Urothelium cell line (cell line): ENCODE results near the gene GPD2.

ENCODE experiments used
- DNase-seq: peaks from one replicate; pipeline ENCODE4 v3.0.0; 2011; ENCODE audit warnings: low spot score, mixed read lengths
- FAIRE-seq: peaks from 2 replicates; lab custom pipeline; 2011; peaks lifted over from hg19 to GRCh38; lab: Jason Lieb, UNC

GPD2 gene

DNA sequence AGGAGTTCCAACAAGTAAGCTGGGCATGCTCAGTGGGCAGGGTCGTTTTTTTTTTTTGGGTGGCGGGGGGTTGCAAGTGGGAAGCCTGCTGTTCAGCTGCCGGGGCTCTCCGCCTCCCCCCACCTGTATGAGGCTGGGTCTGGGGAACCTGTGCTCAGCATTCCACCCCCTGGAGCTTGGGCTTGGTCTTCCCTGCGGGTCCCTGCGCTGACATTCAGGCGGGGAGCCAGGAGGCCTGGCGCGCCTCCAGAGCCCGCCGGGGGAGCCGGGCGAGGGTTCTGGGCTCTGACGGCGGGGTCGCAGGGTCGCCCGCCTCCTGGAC, 822 bp upstream of the GPD2 start:
- no peak for DNase-seq
- FAIRE-seq = no peak

DNA sequence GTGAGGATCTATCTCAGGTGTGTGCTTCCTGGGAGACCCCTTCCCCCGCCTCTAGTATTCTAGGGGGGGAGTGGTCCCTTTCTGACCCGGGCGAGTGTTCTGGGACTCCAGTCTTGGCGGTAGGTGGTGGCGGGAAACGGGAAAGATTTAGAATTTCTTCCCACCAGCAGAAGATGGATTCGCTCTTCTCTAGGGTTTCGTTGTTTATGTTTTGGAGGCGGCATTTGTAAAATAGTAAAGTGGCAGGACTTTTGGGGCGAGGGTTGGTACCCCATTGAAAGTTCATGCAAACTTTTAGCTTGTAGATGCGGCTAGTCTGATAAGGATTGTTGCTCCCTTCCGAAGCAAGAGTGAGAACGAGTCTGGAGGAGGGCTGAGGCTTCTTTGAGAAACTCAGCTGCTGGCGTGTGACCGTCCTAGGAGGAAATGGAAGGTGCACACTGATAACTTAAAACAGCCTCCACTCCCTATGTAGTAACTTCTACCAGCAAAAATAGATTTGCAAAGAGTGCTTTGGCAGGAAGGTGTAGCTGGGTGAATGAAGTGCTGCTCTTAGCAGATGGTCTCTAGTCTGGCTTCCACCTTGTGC, 412 bp downstream of the GPD2 start:
- DNase-seq (peak; percentile 8), FAIRE-seq (no peak)

DNA sequence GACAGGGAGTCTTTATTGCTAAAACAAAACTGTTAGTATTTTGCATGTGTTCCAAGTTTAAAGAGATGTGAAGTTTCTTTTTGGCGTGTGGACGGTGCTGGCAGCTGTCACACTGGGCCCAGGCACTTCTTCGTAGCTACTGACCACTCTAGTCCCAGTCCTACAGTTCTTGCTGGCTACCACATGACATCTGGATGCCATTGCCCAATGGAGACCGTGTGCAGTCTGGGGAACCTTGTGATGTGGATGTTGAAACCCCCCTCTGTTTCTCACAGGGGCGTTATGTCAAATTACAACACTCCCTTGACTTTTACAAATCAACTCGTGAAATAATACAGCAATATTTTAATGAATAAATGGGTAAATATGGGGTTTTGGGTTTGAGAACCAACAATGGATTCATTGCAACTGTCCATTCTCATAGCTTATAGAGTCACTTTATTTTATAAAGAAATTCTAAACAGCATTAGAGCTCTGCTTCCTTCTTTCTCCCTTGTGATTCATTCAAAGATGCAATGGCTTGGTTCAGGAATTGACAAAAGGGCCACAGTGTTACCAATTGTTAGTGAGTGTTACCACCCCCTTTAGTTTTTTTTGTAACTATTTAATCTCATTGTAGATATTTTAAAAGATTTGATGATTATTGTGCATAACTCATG, 1.2 kb downstream of the GPD2 start:
- FAIRE-seq = no peak
- DNase-seq = no peak

DNA sequence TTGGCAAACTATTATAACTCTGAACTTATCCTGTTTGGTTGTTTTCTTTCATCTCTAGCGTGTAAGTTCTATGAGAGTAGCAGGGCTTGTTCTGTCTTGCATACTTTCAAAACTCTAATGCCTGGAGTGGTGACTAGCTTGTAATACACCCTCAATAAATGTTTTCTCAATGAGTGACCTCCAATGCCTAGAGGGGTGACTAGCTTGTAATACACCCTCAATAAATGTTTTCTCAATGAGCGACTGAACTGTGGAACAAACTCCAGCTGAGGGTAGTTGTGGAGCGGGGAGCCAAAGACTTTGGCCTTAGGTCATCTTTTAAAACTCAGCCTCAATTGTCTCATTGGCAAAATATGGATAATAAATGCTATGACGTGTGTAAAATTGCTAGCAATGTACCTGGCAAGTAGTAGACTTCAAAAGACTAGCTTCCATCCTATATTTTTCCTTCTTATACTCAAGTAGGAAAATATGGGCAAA, 1.8 kb downstream of the GPD2 start:
- no peak for DNase-seq
- FAIRE-seq = no peak

DNA sequence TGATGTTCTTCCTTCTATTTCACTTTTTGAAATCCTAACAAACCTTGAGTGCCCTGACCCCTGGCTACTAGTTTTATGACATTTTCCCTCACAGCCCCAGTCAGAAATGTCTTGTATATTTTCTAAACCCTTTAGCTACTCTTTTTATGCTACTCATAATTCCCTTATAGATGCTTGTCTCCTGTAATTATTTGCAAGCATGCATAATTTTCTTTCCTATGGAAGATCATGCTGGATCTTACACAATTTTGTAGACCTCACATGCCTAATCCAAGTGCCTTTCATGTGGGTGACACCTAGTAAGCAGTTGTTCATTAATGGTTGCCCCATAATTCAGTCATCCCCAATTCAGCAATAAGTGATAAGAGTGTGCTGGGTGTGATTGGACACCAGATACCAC, 6.9 kb downstream of the GPD2 start:
- no peak for DNase-seq
- no peak for FAIRE-seq

DNA sequence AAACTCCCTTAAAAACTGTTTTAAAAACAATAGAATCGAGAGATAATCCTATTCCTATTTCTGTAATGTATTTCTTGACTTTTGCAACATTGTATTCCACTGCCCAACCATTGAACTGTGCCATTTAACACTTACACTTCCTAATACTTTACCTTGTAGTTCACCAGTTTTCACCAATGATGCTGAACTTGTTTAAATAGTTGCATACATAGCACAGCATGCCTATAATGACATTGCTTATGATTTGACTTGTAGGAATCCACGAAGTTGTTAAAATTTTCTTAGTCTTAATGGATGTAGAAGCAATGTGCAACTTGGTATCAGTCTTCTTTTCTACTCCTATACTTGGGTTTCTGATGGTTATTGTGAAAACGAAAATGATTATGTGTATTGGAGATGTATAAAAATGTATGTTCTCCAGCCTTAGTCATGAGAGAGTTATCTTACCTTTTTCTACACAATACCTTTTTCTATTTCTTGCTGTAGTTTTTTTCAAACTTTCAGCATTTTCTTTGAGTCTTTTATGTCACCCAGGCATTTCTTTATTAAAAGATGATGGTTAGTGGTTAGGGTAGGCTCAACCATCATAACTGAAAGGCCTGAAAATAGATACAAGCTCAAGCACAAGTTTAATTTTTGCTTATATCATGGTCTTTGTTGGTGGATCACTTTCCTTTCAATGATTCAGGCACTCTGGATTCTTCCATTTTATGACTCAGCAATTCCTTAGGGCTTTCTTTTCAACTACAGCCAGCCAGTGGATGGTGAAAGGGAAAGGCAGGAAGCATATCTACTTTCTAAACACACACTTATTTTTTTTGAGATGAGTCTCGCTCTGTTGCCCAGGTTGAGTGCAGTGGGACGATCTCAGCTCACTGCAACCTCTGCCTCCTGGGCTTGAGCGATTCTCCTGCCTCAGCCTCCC, 9.4 kb downstream of the GPD2 start:
- DNase-seq = peak; percentile 25
- FAIRE-seq = no peak

DNA sequence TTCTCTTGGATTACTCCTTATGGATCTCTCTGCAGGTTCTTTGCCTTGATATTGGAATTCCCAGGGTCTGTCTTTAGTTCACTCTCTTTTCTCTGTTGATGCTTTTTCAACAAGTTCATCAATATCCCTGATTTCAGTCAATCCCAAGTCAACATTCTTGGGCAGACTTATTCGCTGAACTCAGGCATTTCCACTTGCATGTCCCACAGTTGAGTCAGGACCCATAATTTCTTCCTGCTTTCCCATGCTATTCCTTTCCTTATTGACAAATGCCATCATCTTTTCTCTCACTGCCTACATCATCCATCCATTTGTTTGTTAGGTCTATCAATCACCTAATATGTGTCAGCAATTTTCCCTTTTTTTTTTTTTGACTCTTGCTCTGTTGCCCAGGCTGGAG, 11.6 kb downstream of the GPD2 start:
- no peak for FAIRE-seq
- DNase-seq = no peak

DNA sequence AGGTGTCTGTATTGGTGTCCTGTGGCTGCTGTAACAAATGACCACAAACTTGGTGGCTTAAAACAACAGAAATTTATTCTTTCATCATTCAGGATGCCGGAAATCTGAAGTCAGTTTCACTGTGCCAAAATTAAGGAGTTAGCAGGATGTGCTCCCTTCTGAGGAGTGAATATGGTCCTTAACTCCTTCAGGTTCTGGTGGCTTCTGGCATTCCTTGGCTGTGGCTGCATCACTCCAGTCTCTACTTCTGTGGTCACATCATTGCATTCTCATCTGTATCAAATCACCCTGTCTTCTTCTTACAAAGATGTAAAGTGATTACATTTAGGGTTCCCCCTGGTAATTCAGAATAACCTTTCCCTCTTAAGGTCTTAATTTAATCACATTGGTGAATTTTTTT, 12.6 kb downstream of the GPD2 start:
- DNase-seq (no peak), FAIRE-seq (no peak)

DNA sequence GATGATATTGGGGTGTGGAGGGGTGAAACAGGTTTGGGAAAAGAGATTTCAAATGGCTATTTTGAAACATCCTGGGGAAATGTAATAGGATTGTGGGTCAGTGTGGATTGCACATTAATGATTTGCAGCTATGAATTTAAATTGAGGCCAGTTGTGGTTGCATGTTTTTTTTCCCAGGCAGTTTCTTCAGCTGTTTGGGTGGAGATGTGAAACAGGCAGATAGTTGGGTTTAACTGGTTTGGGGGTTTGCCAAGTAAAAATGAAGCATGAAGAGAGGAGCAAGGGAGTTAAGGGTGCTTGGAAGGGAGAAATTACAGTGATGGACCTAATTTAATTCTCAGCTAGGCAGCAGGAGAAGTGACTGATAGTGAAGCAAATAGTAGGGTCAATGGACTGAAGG, 16.8 kb downstream of the GPD2 start:
- no peak for DNase-seq
- no peak for FAIRE-seq

DNA sequence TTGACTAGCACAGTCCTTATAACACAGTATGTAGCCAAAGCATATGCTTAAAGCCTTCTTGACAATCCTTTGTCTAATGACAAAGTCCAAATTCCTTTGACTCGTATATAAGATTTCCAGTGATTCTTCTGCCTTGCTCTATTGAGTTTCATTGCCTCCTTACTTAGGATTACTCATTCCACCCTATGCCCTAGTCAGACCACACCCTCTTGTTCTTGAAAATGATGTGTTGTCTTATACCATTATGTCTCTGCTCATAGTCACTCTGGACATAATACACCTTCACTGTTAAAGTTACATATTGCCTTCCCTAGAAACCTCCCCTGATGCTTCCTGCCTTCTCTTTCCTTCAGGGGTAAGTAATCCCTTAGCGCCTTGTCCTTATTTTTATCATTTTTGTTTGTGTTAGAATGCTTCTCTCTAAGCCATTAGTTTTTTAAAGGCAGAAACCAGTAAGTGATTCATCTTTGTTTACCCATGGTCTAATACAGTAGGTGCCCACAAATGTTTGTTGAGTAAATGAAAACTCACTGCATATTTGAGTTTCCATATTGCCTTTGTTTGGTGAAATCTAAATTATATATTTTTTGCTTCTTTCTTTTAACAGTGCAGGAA, 19.3 kb downstream of the GPD2 start:
- DNase-seq = peak; percentile 7
- FAIRE-seq = no peak

DNA sequence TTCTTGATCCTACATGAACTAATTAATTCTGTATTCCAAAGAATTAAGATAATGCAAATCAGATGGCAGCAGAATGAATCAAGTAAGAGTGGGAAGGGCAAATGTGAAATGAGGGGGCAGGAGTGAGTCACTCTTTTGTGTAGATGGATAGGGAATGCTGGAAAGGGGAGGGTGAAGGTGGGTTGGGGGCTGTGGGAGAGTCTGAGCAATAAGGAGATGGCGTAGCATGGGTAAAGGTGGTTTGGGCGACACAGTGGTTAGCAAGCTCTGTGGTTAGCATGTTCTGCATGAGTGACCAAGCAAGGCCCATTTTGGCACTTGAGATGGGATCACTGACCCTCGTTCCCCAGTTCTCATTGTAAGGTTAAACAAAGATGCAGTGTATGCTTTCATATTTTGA, 20.4 kb downstream of the GPD2 start:
- FAIRE-seq (no peak), DNase-seq (peak; percentile 10)

DNA sequence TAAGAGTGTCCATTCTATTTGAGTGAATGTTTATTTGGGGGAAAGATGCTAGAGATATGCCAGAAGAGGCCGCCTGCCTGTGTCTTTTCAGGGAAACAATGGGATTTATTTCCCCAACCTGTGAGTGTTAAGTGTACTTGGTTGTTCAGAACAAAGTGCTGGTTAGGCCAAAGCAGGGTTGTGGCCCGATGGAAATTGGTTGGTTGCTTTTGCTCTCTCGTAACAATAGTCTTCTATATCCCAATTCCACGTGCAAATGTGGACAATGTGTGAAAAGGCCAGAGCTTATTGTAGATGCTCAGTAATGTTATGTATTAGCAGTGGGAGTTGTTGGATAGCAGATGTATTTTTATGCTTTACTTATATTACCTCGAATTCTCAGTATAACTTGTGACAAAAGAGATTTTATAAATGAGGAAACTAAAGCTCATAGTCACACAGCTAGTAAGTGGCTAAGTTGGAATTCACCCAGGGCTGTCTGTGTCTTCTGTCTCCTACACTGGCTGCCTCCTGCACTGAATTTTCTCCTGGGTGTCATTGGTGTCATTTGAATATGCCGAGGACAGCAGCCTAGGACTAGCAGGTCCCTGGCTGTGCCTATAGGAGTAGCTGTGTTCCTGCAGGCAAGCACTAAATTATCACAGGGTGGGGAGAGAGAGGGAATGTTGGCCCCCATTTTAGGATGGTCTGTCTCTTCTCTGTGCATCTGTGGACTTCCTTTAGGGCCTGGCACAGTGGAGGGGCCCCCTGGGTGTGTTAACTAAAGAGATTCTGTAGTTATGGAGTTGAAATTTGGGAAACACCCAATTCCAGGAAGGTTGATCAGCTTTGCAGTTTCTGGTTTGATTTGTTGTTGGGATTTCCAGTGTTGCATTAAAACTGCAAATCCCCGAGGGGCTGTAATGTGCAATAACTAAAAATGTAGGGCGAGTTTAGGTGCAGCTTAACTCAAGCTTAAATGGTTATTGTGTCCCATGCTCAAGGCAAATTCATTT, 21.6 kb downstream of the GPD2 start:
- FAIRE-seq (no peak), DNase-seq (no peak)

DNA sequence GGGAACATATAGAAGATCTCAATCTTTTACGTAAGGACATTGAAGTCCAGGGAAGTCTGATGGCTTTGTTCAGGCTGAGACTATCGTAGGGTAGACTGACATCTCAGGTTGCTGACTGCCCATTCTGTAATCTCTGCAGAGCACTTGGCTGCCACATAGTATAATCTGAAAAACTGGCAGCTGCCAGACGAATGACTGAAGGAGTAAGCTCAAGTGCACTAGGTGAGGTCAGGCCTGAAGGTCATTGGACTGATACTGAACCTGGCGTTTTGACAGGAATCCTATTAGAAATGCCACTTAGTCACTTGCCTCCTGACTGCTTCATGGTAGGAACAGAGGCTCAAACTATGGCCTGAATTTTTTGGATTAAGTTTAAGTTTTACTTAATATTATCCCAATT, 23.5 kb downstream of the GPD2 start:
- FAIRE-seq (no peak), DNase-seq (no peak)

DNA sequence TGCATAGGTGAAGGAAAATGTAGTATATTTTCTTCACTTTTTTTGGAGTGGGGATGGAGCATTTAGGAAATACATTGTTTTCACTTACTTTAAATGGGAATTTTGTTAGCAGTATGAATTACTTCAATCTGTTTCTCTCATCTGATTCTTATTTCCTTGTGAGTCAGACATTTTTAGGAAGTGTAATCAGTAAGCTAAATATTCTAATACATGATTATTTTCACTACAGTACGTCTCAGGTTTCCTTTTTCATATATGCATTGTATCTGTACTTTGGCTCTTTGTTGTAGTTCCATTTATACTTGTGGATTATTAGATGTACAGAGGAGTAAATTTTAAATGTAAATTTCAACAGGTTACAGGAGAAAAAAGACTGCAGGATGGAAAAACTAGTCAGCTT, 27.9 kb downstream of the GPD2 start:
- FAIRE-seq (no peak), DNase-seq (no peak)

DNA sequence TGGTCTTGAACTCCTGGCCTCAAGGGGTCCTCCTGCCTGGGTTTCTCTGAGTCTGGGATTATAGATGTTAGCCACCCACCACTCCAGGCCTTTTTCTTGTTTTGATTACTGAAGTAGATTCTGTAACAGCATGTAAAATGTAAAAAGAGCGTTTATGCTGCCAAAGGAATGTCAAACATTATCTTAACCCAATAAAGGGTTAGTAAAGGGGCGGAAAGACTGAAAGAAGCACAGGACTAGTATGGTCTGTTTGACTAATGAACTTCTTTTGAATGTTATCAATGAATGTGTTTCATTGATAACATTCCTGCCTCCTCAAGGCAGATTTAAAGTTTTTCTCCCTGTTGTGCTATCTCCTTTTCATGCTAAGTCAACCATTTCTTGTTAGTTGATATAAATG, 29.4 kb downstream of the GPD2 start:
- no peak for DNase-seq
- FAIRE-seq = no peak

DNA sequence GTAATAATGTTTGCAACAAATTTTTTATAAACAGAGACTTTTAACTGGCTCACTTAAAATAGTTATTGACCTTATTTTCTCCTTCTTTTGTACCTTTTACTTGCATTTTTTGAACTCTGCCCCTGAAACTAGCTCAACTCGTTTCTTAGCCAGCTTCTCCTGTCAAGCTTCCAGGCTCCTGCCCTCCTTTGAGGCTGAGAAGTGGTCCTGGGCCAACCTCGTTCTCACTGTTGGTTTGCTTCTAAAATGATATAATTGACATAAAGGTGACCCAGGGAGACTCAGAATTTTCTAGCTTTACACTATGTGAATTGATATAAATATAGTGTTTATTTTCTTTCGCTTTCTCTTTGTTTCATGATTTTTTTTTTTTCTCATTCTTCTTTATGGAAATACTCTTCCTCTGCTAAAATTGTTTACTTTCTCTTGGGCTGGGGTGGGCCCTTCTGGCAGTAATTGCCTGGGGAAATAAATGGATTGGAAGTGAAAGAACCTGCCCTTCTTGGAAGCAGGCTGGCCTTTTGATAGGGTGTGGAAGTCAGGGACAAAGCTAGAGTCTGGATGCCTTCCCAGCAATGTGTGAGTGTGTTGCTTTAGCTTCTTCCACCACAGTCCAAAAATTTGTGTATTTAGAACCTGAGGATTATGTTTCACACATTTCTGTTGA, 30.7 kb downstream of the GPD2 start:
- no peak for FAIRE-seq
- DNase-seq = no peak

DNA sequence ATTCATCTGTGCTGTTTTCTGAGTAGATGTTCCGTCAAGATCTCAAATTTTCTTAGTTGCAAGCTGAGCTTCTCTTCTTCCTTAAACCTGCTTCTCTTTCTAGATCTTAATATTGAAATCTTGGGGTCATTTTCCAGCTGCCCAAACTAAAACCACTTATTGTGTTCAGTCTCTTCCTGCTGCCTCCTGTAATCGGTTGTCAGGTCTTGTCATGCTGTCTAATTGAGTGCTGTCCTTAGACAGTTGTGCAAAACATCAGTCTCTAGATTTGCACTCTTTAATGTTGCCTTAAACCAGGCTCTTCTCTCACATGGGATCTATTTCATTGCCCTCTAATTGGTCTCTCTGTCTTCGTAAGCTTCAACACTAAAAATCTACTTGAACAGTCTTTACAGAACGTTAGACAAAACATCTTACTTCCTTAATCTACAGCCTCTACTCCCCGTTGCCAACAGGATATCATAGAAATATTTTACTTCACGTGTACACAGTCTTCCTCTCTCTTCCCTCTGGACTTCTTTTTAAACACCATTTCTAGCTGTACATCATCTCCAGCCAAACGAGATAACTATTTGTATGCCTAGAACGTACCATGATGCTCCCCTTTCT, 34.9 kb downstream of the GPD2 start:
- no peak for FAIRE-seq
- no peak for DNase-seq

DNA sequence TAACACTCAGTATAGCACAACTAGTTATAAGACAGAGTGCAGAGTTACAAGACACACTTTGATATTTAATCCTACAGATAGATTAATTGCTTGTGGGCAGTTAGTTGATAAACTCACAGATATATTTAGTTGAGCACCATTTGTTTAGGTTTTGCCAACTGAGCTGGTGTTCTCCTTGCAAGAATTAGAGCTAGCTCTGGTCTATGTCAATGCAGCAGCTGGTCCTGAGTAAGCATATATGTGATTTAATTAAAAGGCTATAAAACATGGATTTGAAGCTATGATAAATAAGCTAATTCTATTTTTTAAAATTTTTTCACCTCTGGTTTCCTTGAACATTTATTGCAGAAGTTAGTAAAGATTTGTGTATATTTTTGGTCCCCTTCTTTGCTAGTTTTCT, 35.6 kb downstream of the GPD2 start:
- DNase-seq (no peak), FAIRE-seq (no peak)

DNA sequence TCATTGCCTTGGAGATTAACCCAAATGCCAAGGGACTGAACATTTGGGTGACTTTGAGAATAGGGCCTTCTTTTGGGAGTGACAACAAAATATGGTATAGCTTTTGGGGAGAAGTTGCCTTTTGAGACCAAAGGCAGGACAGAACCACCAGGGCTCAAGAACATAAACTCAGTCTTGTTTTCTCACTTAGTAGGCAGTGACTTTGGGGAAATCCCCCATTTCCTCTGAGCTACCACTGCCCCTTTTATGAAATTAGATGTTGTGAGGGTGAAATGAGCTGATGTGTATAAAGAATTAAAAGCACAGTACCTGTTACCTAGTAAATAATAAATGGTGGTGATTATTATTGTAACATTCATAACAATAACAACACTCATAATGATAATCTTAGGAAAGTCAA, 36.5 kb downstream of the GPD2 start:
- DNase-seq (no peak), FAIRE-seq (no peak)
